OCI-LY3 (cell line): ENCODE results near the gene PTPRR.

Experiments
- H2AFZ ChIP-seq: fragments of 200-600, 300-600 bp; shearing (Covaris generic); 2 replicates; pipeline ENCODE4 v1.6.0; 2014; ENCODE audit warnings: antibody characterized with exemption, low read depth, low read length
- H3K27ac ChIP-seq: fragments of 200-600, 300-600 bp; sonication (generic); 2 replicates; pipeline ENCODE4 v1.5.1; 2014; ENCODE audit warnings: mild to moderate bottlenecking, low read length, moderate library complexity, mixed read lengths
- H3K27me3 ChIP-seq: fragments of 200-600, 300-600 bp; sonication (generic); 2 replicates; pipeline ENCODE4 v1.6.1; 2014; ENCODE audit warnings: low read depth, low read length, mixed read lengths
- H3K36me3 ChIP-seq: fragments of 200-600, 300-600 bp; sonication (generic); replicated peaks from 2 replicates; pipeline ENCODE3; 2014; ENCODE audit warnings: low read depth, low read length, mixed read lengths
- H3K4me1 ChIP-seq: fragments of 300-600, 200-600 bp; sonication (generic); 2 replicates; pipeline ENCODE4 v1.6.1; 2014; ENCODE audit warnings: low read length, mixed read lengths
- H3K4me2 ChIP-seq: fragments of 200-600, 300-600 bp; sonication (generic); 2 replicates; pipeline ENCODE4 v1.6.1; 2014; ENCODE audit warnings: low read length, mixed read lengths
- H3K4me3 ChIP-seq: fragments of 300-600, 200-600 bp; sonication (generic); 2 replicates; pipeline ENCODE4 v1.5.1; 2014; ENCODE audit warnings: antibody characterized with exemption, mild to moderate bottlenecking, low read length, moderate library complexity
- H3K79me2 ChIP-seq: fragments of 300-600, 200-600 bp; shearing (Covaris generic); 2 replicates; pipeline ENCODE4 v1.6.1; 2014; ENCODE audit warnings: mild to moderate bottlenecking, low read length, mixed read lengths
- H3K9ac ChIP-seq: fragments of 300-600, 200-600 bp; shearing (Covaris generic); 2 replicates; pipeline ENCODE4 v1.6.0; 2014; ENCODE audit warnings: mild to moderate bottlenecking, low read length, moderate library complexity
- H3K9me3 ChIP-seq: fragments of 200-600, 300-600 bp; shearing (Covaris generic); 2 replicates; pipeline ENCODE4 v1.6.1; 2014; ENCODE audit warnings: low read length, mixed read lengths; ENCODE audit not compliant: insufficient read depth
- H4K20me1 ChIP-seq: fragments of 200-600, 300-600 bp; sonication (generic); 2 replicates; pipeline ENCODE4 v1.6.1; 2016; ENCODE audit warnings: low read length, mixed read lengths; ENCODE audit not compliant: insufficient read depth
- CTCF ChIP-seq: fragments of 200-600, 300-600 bp; sonication (generic); IDR thresholded peaks from 2 replicates; pipeline ENCODE4 v1.5.1; 2014; ENCODE audit warnings: antibody characterized with exemption, low read length, low read depth
- EZH2phosphoT487 ChIP-seq: fragments of 200-600 bp; shearing (Covaris generic); IDR thresholded peaks from 2 replicates; pipeline ENCODE4 v1.6.1; 2018; ENCODE audit warnings: antibody characterized with exemption, mixed run types, low read depth

Gene PTPRR

GRCh38 chr12:70657616-70658286 is 262.8 kb downstream of the PTPRR start:
- Histone ChIP-seq H3K4me2 (no peak overlapping the region), H3K79me2 (no peaks in the 10 kb centered on the region), H3K9ac (no peak overlapping the region), H3K4me1 (peaks cover 23% of the 10 kb centered on the region), H3K9me3 (no peaks in the 10 kb centered on the region), H3K27ac (no peak overlapping the region), H3K4me3 (no peak overlapping the region), H2AFZ (no peak overlapping the region), H3K36me3 (no peaks in the 10 kb centered on the region), H4K20me1 (no peaks in the 10 kb centered on the region), H3K27me3 (no peaks in the 10 kb centered on the region)
- TF ChIP-seq EZH2phosphoT487 = no peak
- TF ChIP-seq CTCF = no peak

DNA sequence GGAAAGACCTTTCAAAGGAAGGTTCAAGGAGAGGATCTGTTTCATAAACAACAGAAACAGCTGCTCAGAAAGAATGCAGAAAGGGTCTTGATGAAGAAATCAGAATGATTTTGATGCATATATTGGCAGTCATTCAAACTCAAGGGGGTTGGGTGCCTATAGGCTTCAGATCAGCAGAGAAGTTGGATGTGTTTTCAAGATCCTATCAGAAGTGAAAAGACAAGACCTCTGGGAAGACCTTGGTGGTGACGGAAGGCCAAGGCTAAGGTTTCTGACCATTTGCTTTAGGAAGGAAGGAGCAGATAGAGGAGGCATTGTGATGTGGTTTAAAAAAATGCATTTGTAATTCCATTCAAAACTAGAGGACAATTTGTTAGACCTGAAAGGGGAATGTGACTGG is 268.1 kb downstream of the PTPRR start:
- H3K4me3 ChIP-seq = no peak overlapping the region
- H3K4me1 ChIP-seq = peaks cover 9% of the 10 kb centered on the region
- TF ChIP-seq CTCF (no peak), EZH2phosphoT487 (no peak)
- H3K79me2 ChIP-seq = no peaks in the 10 kb centered on the region
- no peaks in the 10 kb centered on the region for H3K36me3 ChIP-seq
- H4K20me1 ChIP-seq = no peaks in the 10 kb centered on the region
- no peak overlapping the region for H3K27ac ChIP-seq
- H3K27me3 ChIP-seq = no peaks in the 10 kb centered on the region
- no peak overlapping the region for H3K9ac ChIP-seq
- no peak overlapping the region for H2AFZ ChIP-seq
- no peak overlapping the region for H3K4me2 ChIP-seq
- H3K9me3 ChIP-seq = no peaks in the 10 kb centered on the region

GRCh38 chr12:70648831-70649230 is 271.7 kb downstream of the PTPRR start:
- H3K9ac ChIP-seq = no peak overlapping the region
- H3K4me3 ChIP-seq = no peak overlapping the region
- H3K4me2 ChIP-seq = no peak overlapping the region
- H3K79me2 ChIP-seq = no peaks in the 10 kb centered on the region
- H3K9me3 ChIP-seq = no peaks in the 10 kb centered on the region
- H2AFZ ChIP-seq = no peak overlapping the region
- H3K27me3 ChIP-seq = no peaks in the 10 kb centered on the region
- H3K36me3 ChIP-seq = no peaks in the 10 kb centered on the region
- TF ChIP-seq EZH2phosphoT487 = no peak
- TF ChIP-seq CTCF = no peak
- H3K27ac ChIP-seq = no peak overlapping the region
- H3K4me1 ChIP-seq = peaks cover 9% of the 10 kb centered on the region
- no peaks in the 10 kb centered on the region for H4K20me1 ChIP-seq

DNA sequence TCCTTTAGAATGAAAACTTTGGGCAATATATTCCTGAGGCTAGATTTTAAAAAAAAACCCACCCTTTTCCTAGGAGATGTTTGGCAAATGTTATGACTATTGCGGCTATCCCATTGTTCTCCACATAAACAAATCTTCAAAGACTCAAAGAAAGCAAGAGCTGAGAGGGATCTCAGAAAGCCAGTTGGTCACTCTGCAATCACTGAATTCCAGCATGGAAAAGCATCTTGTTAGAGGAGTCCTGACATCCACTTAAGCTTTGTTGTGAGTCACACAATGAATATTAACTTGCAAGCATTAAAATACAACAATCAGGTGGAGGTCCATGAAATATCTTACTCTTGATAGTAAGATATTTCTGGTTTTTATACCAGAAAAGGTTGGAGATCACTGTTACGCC is 272.3 kb downstream of the PTPRR start:
- Histone ChIP-seq H3K79me2 (no peaks in the 10 kb centered on the region), H3K4me3 (no peak overlapping the region), H3K27me3 (no peaks in the 10 kb centered on the region), H2AFZ (no peak overlapping the region), H3K9me3 (no peaks in the 10 kb centered on the region), H3K4me2 (no peak overlapping the region), H3K36me3 (no peaks in the 10 kb centered on the region), H3K9ac (no peak overlapping the region), H3K27ac (no peak overlapping the region), H3K4me1 (peaks cover 9% of the 10 kb centered on the region), H4K20me1 (no peaks in the 10 kb centered on the region)
- TF ChIP-seq EZH2phosphoT487 = no peak
- TF ChIP-seq CTCF = no peak
